ENCODE data around the gene PLA2G4A.
A peak's percentile ranks its signal among the peaks of the same experiment; 100 is the strongest.

Gene PLA2G4A

GRCh38 chr1:186837806-186838205 is 9.1 kb downstream of the PLA2G4A start:
- Histone ChIP-seq H3K27me3 (ENCODE audit: insufficient read depth, poor library complexity, severe bottlenecking) (no peaks in the 10 kb centered on the region), H3K27ac (replicated peaks) (peak overlapping the region; percentile 54), H3K4me3 (replicated peaks; ENCODE audit: insufficient read depth, low read length) (no peak overlapping the region)
- no peak for DNase-seq (ENCODE audit: low read depth in 1 of 2, low spot score in 1 of 2)
- TF ChIP-seq REST (IDR thresholded peaks at IDR 0.05; ENCODE audit: insufficient replicate concordance, low read depth): no peak
- no peak for TF ChIP-seq SPI1 (IDR thresholded peaks at IDR 0.05; ENCODE audit: borderline replicate concordance, low read depth)
- no peak for TF ChIP-seq GABPA (IDR thresholded peaks at IDR 0.05; ENCODE audit: low read depth)
- TF ChIP-seq, protein P1, sequence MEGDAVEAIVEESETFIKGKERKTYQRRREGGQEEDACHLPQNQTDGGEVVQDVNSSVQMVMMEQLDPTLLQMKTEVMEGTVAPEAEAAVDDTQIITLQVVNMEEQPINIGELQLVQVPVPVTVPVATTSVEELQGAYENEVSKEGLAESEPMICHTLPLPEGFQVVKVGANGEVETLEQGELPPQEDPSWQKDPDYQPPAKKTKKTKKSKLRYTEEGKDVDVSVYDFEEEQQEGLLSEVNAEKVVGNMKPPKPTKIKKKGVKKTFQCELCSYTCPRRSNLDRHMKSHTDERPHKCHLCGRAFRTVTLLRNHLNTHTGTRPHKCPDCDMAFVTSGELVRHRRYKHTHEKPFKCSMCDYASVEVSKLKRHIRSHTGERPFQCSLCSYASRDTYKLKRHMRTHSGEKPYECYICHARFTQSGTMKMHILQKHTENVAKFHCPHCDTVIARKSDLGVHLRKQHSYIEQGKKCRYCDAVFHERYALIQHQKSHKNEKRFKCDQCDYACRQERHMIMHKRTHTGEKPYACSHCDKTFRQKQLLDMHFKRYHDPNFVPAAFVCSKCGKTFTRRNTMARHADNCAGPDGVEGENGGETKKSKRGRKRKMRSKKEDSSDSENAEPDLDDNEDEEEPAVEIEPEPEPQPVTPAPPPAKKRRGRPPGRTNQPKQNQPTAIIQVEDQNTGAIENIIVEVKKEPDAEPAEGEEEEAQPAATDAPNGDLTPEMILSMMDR (IDR thresholded peaks at IDR 0.05; ENCODE audit: insufficient read depth, low read length): no peak
- TF ChIP-seq POLR2AphosphoS5 (IDR thresholded peaks at IDR 0.05; ENCODE audit: low read depth): no peak

- Histone ChIP-seq H3K4me3 (replicated peaks; ENCODE audit: insufficient read depth, low read length) (no peak overlapping the region), H3K27ac (replicated peaks) (peak overlapping the region; percentile 54), H3K27me3 (ENCODE audit: insufficient read depth, poor library complexity, severe bottlenecking) (no peaks in the 10 kb centered on the region)
- no peak for DNase-seq (ENCODE audit: low read depth in 1 of 2, low spot score in 1 of 2)
- peak; percentile 67; the same call in 1 of the 2 replicates for TF ChIP-seq SPI1 (IDR thresholded peaks at IDR 0.05; ENCODE audit: borderline replicate concordance, low read depth)
- TF ChIP-seq, protein P1 (IDR thresholded peaks at IDR 0.05; ENCODE audit: insufficient read depth, low read length): no peak
These were observed 9.8 kb downstream of the PLA2G4A start for GRCh38 chr1:186838380-186839040.

- Histone ChIP-seq H3K27me3 (ENCODE audit: insufficient read depth, poor library complexity, severe bottlenecking) (no peaks in the 10 kb centered on the region), H3K27ac (replicated peaks) (peak overlapping the region; percentile 54), H3K4me3 (replicated peaks; ENCODE audit: insufficient read depth, low read length) (no peak overlapping the region)
- peak in 1 of 2 experiments; percentile 30 for DNase-seq (ENCODE audit: low read depth in 1 of 2, low spot score in 1 of 2)
- TF ChIP-seq REST (IDR thresholded peaks at IDR 0.05; ENCODE audit: insufficient replicate concordance, low read depth) (no peak), GABPA (IDR thresholded peaks at IDR 0.05; ENCODE audit: low read depth) (no peak), SPI1 (IDR thresholded peaks at IDR 0.05; ENCODE audit: borderline replicate concordance, low read depth) (no peak), POLR2AphosphoS5 (IDR thresholded peaks at IDR 0.05; ENCODE audit: low read depth) (no peak)
- TF ChIP-seq, protein P1 (IDR thresholded peaks at IDR 0.05; ENCODE audit: insufficient read depth, low read length): no peak
These were observed 10.3 kb downstream of the PLA2G4A start for GRCh38 chr1:186839041-186839400.

GRCh38 chr1:186841599-186841998 is 12.8 kb downstream of the PLA2G4A start:
- TF ChIP-seq GABPA (IDR thresholded peaks at IDR 0.05; ENCODE audit: low read depth) (no peak), SPI1 (IDR thresholded peaks at IDR 0.05; ENCODE audit: borderline replicate concordance, low read depth) (no peak), REST (IDR thresholded peaks at IDR 0.05; ENCODE audit: insufficient replicate concordance, low read depth) (no peak), POLR2AphosphoS5 (IDR thresholded peaks at IDR 0.05; ENCODE audit: low read depth) (no peak)
- TF ChIP-seq, protein P1 (IDR thresholded peaks at IDR 0.05; ENCODE audit: insufficient read depth, low read length): no peak
- no peaks in the 10 kb centered on the region for H3K27me3 ChIP-seq (ENCODE audit: insufficient read depth, poor library complexity, severe bottlenecking)
- no peak overlapping the region for H3K27ac ChIP-seq (replicated peaks)
- no peak overlapping the region for H3K4me3 ChIP-seq (replicated peaks; ENCODE audit: insufficient read depth, low read length)
- DNase-seq (ENCODE audit: low read depth in 1 of 2, low spot score in 1 of 2): no peak
